Measurements from ENCODE around the gene ITPR3. TPM values are rescaled to one million over a fixed set of nuclear protein-coding genes. Genes with fewer than 3 reads are reported as not detected.

Gene ITPR3
- total and polyA plus RNA-seq, 2 donors = 8.2 to 11.0 TPM

GRCh38 chr6:33709605-33710295 is 88.6 kb downstream of the ITPR3 start:
- Histone ChIP-seq H3K4me3 (ENCODE audit: low read depth, low read length) (no peak overlapping the region), H3K36me3 (ENCODE audit: insufficient read depth) (no peaks in the 10 kb centered on the region), H3K4me1 (ENCODE audit: insufficient read depth) (peaks cover 2% of the 10 kb centered on the region), H3K27ac (ENCODE audit: low read depth) (no peak overlapping the region)
- WGBS = 89% methylated on average over 10 of the region's 10 CpGs
- DNase-seq (ENCODE audit: extremely low spot score) = no peak

- DNase-seq (ENCODE audit: extremely low spot score) = no peak
- Histone ChIP-seq H3K27ac (ENCODE audit: low read depth) (no peak overlapping the region), H3K4me1 (ENCODE audit: insufficient read depth) (peaks cover 2% of the 10 kb centered on the region), H3K36me3 (ENCODE audit: insufficient read depth) (no peaks in the 10 kb centered on the region), H3K4me3 (ENCODE audit: low read depth, low read length) (peak overlapping the region; percentile 59)
- 79% methylated on average over 15 of the region's 15 CpGs for WGBS
Measured at GRCh38 chr6:33710296-33711121, 89.4 kb downstream of the ITPR3 start.

- Histone ChIP-seq H3K36me3 (ENCODE audit: insufficient read depth) (no peaks in the 10 kb centered on the region), H3K4me3 (ENCODE audit: low read depth, low read length) (peak within 1 kb of the TSS; percentile 59), H3K4me1 (ENCODE audit: insufficient read depth) (peaks cover 2% of the 10 kb centered on the region), H3K27ac (ENCODE audit: low read depth) (peak within 1 kb of the TSS; percentile 83)
- 2% methylated on average over 73 of the region's 73 CpGs for WGBS
- DNase-seq (ENCODE audit: extremely low spot score) = peak; percentile 92
Measured at GRCh38 chr6:33711140-33712129, 90.3 kb downstream of the ITPR3 start, which contains the start of gene UQCC2. Gene UQCC2 (minus strand): TSS chr6:33711700. CDS start chr6:33711686, 14 bp downstream.

GRCh38 chr6:33712914-33713313 is 91.8 kb downstream of the ITPR3 start:
- WGBS = 88% methylated on average over 3 of the region's 3 CpGs
- no peak for DNase-seq (ENCODE audit: extremely low spot score)
- H3K27ac ChIP-seq (ENCODE audit: low read depth) = no peak overlapping the region

GRCh38 chr6:33713786-33714185 is 92.7 kb downstream of the ITPR3 start:
- Histone ChIP-seq H3K27ac (ENCODE audit: low read depth) (no peak overlapping the region), H3K4me3 (ENCODE audit: low read depth, low read length) (no peak overlapping the region), H3K36me3 (ENCODE audit: insufficient read depth) (no peaks in the 10 kb centered on the region), H3K4me1 (ENCODE audit: insufficient read depth) (peaks cover 2% of the 10 kb centered on the region)
- no peak for DNase-seq (ENCODE audit: extremely low spot score)
- 57% methylated on average over 2 of the region's 2 CpGs for WGBS

More at GRCh38 chr6:33712914-33713313, 91.8 kb downstream of the ITPR3 start:
- H3K36me3 ChIP-seq (ENCODE audit: insufficient read depth) = no peaks in the 10 kb centered on the region
- peaks cover 2% of the 10 kb centered on the region for H3K4me1 ChIP-seq (ENCODE audit: insufficient read depth)
- H3K4me3 ChIP-seq (ENCODE audit: low read depth, low read length) = no peak overlapping the region

- Histone ChIP-seq H3K27ac (ENCODE audit: low read depth) (no peak overlapping the region), H3K36me3 (ENCODE audit: insufficient read depth) (no peaks in the 10 kb centered on the region), H3K4me1 (ENCODE audit: insufficient read depth) (peaks cover 2% of the 10 kb centered on the region), H3K4me3 (ENCODE audit: low read depth, low read length) (no peak overlapping the region)
- no peak for DNase-seq (ENCODE audit: extremely low spot score)
- 86% methylated on average over 7 of the region's 7 CpGs for WGBS
Measured at GRCh38 chr6:33714385-33715040, 93.4 kb downstream of the ITPR3 start.

GRCh38 chr6:33716379-33716778 is 95.3 kb downstream of the ITPR3 start:
- no peak overlapping the region for H3K27ac ChIP-seq (ENCODE audit: low read depth)

GRCh38 chr6:33716890-33717632 is 95.9 kb downstream of the ITPR3 start:
- no peak overlapping the region for H3K4me3 ChIP-seq (ENCODE audit: low read depth, low read length)
- 80% methylated on average over 8 of the region's 8 CpGs for WGBS
- no peak for DNase-seq (ENCODE audit: extremely low spot score)
- H3K27ac ChIP-seq (ENCODE audit: low read depth) = no peak overlapping the region
- H3K36me3 ChIP-seq (ENCODE audit: insufficient read depth) = no peaks in the 10 kb centered on the region
- H3K4me1 ChIP-seq (ENCODE audit: insufficient read depth) = no peaks in the 10 kb centered on the region

More at GRCh38 chr6:33716379-33716778, 95.3 kb downstream of the ITPR3 start:
- WGBS = 75% methylated on average over 7 of the region's 7 CpGs
- no peak for DNase-seq (ENCODE audit: extremely low spot score)
- Histone ChIP-seq H3K36me3 (ENCODE audit: insufficient read depth) (no peaks in the 10 kb centered on the region), H3K4me3 (ENCODE audit: low read depth, low read length) (no peak overlapping the region), H3K4me1 (ENCODE audit: insufficient read depth) (no peaks in the 10 kb centered on the region)

- WGBS = 16% methylated on average over 6 of the region's 6 CpGs
- peak; percentile 33 for DNase-seq (ENCODE audit: extremely low spot score)
- H3K4me1 ChIP-seq (ENCODE audit: insufficient read depth) = no peaks in the 10 kb centered on the region
- no peak overlapping the region for H3K4me3 ChIP-seq (ENCODE audit: low read depth, low read length)
- H3K27ac ChIP-seq (ENCODE audit: low read depth) = no peak overlapping the region
- H3K36me3 ChIP-seq (ENCODE audit: insufficient read depth) = no peaks in the 10 kb centered on the region
Measured at GRCh38 chr6:33717934-33718455, 96.9 kb downstream of the ITPR3 start.

GRCh38 chr6:33718713-33719112 is 97.6 kb downstream of the ITPR3 start:
- Histone ChIP-seq H3K4me1 (ENCODE audit: insufficient read depth) (no peaks in the 10 kb centered on the region), H3K4me3 (ENCODE audit: low read depth, low read length) (no peak overlapping the region), H3K36me3 (ENCODE audit: insufficient read depth) (no peaks in the 10 kb centered on the region), H3K27ac (ENCODE audit: low read depth) (no peak overlapping the region)
- no peak for DNase-seq (ENCODE audit: extremely low spot score)
- 96% methylated on average over 2 of the region's 2 CpGs for WGBS

- no peaks in the 10 kb centered on the region for H3K36me3 ChIP-seq (ENCODE audit: insufficient read depth)
- 81% methylated on average over 11 of the region's 11 CpGs for WGBS
- DNase-seq (ENCODE audit: extremely low spot score) = no peak
- H3K27ac ChIP-seq (ENCODE audit: low read depth) = no peak overlapping the region
- H3K4me3 ChIP-seq (ENCODE audit: low read depth, low read length) = no peak overlapping the region
- H3K4me1 ChIP-seq (ENCODE audit: insufficient read depth) = no peaks in the 10 kb centered on the region
Measured at GRCh38 chr6:33719326-33719987, 98.3 kb downstream of the ITPR3 start.

GRCh38 chr6:33720998-33721397 is 99.9 kb downstream of the ITPR3 start:
- Histone ChIP-seq H3K36me3 (ENCODE audit: insufficient read depth) (no peaks in the 10 kb centered on the region), H3K4me1 (ENCODE audit: insufficient read depth) (no peaks in the 10 kb centered on the region), H3K27ac (ENCODE audit: low read depth) (peak overlapping the region; percentile 48), H3K4me3 (ENCODE audit: low read depth, low read length) (no peak overlapping the region)
- DNase-seq (ENCODE audit: extremely low spot score) = no peak
- 84% methylated on average over 1 of the region's 1 CpG for WGBS
